GM12872 (cell line): ENCODE measurements around the gene TBXT.

ENCODE experiments used
- TF ChIP-seq, protein P1 (sequence below): IDR thresholded peaks from 3 replicates; pipeline ENCODE4 v1.5.1; 2011; ENCODE audit warnings: low read depth, mild to moderate bottlenecking, low read length, moderate library complexity; ENCODE audit not compliant: insufficient read depth

TBXT gene

DNA sequence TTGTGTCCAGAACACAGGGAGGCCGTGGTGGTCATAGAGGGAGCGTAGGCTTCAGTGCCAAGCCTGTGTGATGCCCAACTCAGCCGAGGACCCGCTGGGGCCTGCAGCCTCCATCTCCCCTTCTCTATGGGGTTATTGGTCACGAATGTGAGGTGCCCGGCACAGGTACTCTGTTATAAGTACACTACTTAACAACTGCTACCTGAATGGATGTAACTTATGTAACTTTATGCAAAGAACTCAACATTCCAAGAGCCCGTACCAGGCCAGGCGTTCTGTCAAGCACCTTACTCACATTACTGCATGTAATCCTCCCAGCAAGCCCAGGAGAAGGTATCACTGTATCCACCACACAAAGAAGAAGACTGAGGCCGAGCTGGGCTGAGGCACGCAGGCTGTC is 24.5 kb upstream of the TBXT start:
- TF ChIP-seq, protein P1, sequence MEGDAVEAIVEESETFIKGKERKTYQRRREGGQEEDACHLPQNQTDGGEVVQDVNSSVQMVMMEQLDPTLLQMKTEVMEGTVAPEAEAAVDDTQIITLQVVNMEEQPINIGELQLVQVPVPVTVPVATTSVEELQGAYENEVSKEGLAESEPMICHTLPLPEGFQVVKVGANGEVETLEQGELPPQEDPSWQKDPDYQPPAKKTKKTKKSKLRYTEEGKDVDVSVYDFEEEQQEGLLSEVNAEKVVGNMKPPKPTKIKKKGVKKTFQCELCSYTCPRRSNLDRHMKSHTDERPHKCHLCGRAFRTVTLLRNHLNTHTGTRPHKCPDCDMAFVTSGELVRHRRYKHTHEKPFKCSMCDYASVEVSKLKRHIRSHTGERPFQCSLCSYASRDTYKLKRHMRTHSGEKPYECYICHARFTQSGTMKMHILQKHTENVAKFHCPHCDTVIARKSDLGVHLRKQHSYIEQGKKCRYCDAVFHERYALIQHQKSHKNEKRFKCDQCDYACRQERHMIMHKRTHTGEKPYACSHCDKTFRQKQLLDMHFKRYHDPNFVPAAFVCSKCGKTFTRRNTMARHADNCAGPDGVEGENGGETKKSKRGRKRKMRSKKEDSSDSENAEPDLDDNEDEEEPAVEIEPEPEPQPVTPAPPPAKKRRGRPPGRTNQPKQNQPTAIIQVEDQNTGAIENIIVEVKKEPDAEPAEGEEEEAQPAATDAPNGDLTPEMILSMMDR, result no peak

DNA sequence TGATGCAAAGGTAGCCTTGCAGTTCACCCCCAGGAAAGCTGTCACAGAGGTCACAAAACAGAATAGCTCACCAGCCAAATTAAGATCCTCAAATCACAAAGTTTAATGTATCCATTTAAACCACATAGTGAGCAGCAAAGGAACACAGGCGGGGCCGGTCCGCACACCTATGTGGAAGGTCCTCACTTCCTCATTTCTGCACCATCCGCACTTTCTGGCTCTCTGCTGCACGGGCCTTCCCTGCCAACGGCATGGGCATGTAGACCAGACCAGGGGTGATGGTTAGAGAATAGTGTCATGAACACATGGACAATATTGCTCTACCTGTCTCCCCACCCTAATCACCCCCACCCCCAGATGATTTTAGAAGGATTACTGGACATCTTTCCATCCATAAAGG is 12.1 kb upstream of the TBXT start:
- TF ChIP-seq, protein P1, result no peak

DNA sequence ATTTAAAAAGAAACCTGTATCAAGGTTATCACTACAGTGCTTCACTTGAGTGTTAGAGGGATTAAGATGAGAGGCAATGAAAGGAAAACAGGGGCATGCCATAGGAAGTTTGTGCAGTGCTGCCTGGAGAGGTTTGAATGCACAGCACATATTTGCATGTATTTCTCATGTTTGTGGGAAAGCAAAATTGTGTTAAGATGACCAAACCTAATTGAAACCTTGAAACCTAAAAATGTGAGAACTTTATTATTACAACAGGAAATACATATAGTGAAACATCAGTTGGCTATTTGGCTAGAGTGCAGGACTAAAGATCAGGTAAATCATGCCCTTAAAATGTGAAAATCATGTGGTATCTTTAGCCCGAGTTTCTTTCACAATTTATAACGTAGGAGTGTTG is 8.5 kb upstream of the TBXT start:
- TF ChIP-seq, protein P1, result no peak

DNA sequence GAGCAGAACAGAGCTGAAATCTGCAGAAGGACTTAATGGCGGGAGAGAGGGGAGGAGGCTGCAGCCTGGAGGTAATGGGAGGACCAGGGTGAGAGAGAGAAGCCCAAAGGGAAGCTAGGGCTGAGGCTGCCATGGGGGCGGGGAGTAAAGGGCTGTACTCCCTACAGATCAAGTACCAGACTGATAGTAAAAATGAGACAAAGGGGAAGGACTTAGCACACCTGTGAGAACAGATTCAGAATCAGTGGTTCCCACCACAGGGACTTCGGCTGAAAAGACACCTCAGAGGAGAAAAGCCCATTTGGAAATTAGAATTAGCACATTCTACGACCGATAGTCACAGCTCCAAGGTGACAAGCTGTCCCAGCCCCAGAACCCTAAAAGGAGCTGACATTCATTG is 6.4 kb upstream of the TBXT start:
- TF ChIP-seq, protein P1, result no peak

DNA sequence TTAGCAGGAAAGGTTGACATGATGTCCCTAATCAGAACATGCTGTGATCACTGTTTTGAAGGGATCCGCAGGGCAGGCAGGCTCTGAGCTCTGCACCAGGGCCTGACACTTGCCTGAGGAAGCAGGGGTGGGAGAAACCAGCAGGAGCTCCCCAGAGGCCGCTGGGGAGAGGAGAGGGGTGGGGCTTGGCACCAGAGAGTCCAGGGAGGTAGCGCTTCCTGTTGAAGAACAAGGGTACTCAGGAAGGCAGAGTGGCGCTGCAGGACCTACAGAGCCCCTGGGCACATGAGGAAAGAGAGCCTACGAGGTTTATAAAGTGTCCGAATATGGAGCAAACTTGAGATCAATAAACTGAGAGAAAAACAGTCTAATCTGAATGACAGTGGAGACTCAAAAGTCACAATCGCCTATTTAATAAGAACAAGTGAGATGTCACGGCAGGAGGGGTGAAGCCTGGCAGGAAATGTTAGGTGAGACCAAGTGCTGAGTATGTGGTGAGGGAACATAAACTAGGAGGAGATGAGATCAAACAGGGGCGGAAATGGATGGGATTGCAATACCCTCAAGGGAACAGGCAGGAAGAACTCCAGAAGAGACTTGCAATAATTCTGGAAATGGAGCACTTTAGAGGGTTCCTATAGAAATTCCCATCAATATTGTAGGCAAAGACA is 5.8 kb upstream of the TBXT start:
- TF ChIP-seq, protein P1, result no peak

DNA sequence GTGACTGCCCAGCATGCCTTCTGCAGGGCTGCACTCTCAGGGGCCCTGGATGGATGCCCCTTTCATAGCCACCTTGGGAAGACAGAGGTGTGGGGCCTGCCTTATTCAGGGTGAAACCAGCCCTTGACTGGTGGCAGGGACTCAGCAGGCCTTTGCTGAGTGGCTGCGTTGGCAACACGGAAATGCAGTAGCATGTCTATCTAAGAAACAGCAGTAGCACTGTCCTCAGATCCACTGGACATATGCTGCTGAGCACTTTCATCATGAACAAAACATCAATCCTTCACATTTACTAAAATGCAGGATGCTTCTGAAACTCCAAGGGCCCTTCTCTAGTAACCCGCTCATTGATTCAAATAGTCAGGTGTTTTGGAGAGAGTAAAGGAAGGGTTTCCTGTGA is 4.9 kb upstream of the TBXT start:
- TF ChIP-seq, protein P1, result no peak

DNA sequence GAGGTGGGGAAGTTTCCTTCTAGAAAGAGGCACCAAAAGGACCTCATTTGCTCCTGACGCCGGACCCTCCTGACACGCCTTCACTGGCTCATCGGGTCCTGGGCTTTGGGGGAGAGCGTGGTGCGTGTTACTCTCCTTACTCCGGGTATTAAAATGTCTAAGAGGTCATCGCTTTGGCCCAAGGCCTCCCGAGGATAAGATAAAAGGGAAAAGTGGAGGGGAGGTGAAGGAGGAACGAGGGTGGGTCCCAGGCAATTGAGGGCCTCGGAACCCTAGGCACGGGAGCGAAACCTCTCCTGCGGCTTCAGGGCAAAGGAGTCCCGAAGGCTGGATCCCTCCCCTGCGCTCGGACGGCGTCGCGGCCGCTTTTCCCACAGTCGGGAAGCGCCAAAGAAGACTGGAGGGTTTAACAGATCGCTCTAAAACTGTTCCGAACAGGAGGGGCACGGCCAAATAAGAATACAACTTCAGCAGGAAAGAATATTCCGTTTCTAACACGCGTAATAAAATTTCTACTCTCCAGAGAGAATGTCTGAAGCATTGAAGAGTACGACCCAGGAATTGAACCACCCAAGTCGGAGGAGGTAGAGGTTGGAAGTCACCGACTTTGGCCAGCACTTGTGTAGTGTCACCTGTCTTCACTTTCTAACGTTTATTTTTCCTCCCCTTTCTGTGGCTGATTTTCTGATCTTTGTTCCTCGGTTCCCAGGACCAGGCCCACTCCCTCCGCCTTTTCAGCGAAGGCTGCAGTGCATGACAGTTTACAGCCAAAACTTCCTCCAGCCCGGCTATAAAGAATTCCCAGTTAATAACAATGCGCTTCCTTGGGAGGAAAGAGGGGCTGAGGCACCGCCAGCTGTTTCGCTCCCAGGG is 2.1 kb upstream of the TBXT start:
- TF ChIP-seq, protein P1, result no peak
